ENCODE results near the gene RBX1.

RBX1 gene

DNA sequence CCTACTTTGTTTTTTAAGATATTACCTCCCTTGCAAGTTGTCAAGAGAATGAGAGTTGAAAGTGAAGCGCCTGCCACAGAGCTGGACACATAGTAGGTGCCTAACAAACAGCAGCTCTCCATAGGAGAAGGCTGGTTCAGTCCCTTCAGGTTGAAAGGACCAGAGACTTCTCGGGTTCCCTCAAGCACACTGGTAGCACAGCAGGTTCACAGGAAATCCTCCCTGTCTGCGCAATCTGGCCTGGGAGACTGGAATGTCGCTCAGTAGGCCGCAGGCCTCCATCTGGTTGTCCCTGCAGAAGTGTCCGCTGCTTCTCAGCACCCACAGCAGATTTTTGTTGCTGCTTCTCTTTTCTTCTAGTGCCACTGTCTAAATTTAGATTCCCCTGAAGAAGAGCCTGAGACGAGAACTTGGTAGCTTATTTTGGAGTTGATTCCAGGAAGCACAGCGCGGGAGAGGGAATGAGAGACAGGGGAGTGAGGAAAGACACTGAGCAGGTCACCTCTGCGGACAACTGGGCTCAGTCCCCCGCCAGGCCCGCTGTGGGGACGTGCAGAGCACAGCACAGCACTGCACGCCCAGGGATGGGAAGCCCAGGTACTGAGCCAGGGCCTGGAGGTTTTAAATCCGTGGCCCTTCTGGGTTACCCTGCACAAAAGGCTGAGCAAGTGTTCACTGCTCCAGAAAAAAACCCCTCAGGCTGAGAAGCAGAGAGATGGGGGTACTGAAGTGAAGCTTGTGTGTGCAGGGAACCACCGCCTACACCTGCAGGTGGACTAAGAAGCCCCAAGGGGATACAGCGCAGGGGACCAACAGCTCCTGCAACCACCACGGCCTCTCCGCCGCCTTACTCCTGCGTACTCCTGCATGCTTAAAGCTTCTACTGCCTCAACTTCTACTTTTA lies 31.6 kb downstream of the RBX1 start:
- Histone ChIP-seq H3K9me3 (ENCODE audit: insufficient read depth, low read length, severe bottlenecking) (no peaks in the 10 kb centered on the region), H3K79me2 (ENCODE audit: insufficient read depth, low read length) (no peaks in the 10 kb centered on the region), H3K4me3 (ENCODE audit: low read depth in 1 of 2, low read length in 2 of 2) (no peak overlapping the region), H3K36me3 (ENCODE audit: insufficient read depth, low read length) (no peaks in the 10 kb centered on the region), H3K27ac (ENCODE audit: low read length) (no peak overlapping the region), H2AFZ (ENCODE audit: low read depth, low read length) (no peak overlapping the region), H4K20me1 (ENCODE audit: insufficient read depth, low read length) (no peaks in the 10 kb centered on the region), H3K4me1 (ENCODE audit: insufficient read depth, low read length) (no peaks in the 10 kb centered on the region), H3K9ac (ENCODE audit: low read depth, low read length) (no peak overlapping the region), H3K4me2 (ENCODE audit: insufficient read depth, low read length) (no peak overlapping the region), H3K27me3 (ENCODE audit: insufficient read depth, low read length, poor library complexity) (no peaks in the 10 kb centered on the region)
- ATAC-seq (ENCODE audit: insufficient read depth, low read depth) (no peak), DNase-seq (no peak)
- no peak for TF ChIP-seq EZH2 (IDR thresholded peaks at IDR 0.05; ENCODE audit: borderline replicate concordance, low read depth, low read length, severe bottlenecking)
- TF ChIP-seq, protein P1, sequence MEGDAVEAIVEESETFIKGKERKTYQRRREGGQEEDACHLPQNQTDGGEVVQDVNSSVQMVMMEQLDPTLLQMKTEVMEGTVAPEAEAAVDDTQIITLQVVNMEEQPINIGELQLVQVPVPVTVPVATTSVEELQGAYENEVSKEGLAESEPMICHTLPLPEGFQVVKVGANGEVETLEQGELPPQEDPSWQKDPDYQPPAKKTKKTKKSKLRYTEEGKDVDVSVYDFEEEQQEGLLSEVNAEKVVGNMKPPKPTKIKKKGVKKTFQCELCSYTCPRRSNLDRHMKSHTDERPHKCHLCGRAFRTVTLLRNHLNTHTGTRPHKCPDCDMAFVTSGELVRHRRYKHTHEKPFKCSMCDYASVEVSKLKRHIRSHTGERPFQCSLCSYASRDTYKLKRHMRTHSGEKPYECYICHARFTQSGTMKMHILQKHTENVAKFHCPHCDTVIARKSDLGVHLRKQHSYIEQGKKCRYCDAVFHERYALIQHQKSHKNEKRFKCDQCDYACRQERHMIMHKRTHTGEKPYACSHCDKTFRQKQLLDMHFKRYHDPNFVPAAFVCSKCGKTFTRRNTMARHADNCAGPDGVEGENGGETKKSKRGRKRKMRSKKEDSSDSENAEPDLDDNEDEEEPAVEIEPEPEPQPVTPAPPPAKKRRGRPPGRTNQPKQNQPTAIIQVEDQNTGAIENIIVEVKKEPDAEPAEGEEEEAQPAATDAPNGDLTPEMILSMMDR (IDR thresholded peaks at IDR 0.05; ENCODE audit: borderline replicate concordance, extremely low read depth, low read length, poor library complexity, severe bottlenecking) = no peak

DNA sequence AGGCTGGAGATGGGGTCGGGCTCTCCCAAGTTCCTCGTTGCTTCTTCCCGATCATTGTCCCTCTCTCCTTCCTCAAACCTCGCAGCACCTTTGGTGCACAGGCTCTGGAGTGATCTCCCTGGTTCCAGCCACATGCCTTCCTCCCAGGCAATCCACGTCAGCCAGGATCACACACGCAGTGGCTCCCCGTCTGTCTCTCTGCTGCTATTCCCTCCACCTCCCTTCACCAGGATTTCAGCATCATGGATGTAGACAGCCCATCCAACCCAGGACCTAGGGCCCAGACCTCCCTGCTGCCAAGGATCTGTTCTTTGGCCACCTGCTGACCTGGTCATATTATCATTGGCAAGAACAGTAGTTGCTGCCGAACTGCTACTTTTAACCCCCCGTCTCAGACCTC lies 40.1 kb downstream of the RBX1 start:
- no peaks in the 10 kb centered on the region for H3K36me3 ChIP-seq (ENCODE audit: insufficient read depth, low read length)
- H2AFZ ChIP-seq (ENCODE audit: low read depth, low read length) = no peak overlapping the region
- no peak overlapping the region for H3K4me3 ChIP-seq (ENCODE audit: low read depth in 1 of 2, low read length in 2 of 2)
- H3K9me3 ChIP-seq (ENCODE audit: insufficient read depth, low read length, severe bottlenecking) = no peaks in the 10 kb centered on the region
- no peak overlapping the region for H3K27ac ChIP-seq (ENCODE audit: low read length)
- no peaks in the 10 kb centered on the region for H3K4me1 ChIP-seq (ENCODE audit: insufficient read depth, low read length)
- no peak overlapping the region for H3K4me2 ChIP-seq (ENCODE audit: insufficient read depth, low read length)
- H4K20me1 ChIP-seq (ENCODE audit: insufficient read depth, low read length) = no peaks in the 10 kb centered on the region
- no peak for DNase-seq
- ATAC-seq (ENCODE audit: insufficient read depth, low read depth) = no peak
- no peak for TF ChIP-seq EZH2 (IDR thresholded peaks at IDR 0.05; ENCODE audit: borderline replicate concordance, low read depth, low read length, severe bottlenecking)
- TF ChIP-seq, protein P1 (IDR thresholded peaks at IDR 0.05; ENCODE audit: borderline replicate concordance, extremely low read depth, low read length, poor library complexity, severe bottlenecking) = no peak
- H3K9ac ChIP-seq (ENCODE audit: low read depth, low read length) = no peak overlapping the region
- no peaks in the 10 kb centered on the region for H3K79me2 ChIP-seq (ENCODE audit: insufficient read depth, low read length)
- no peaks in the 10 kb centered on the region for H3K27me3 ChIP-seq (ENCODE audit: insufficient read depth, low read length, poor library complexity)

DNA sequence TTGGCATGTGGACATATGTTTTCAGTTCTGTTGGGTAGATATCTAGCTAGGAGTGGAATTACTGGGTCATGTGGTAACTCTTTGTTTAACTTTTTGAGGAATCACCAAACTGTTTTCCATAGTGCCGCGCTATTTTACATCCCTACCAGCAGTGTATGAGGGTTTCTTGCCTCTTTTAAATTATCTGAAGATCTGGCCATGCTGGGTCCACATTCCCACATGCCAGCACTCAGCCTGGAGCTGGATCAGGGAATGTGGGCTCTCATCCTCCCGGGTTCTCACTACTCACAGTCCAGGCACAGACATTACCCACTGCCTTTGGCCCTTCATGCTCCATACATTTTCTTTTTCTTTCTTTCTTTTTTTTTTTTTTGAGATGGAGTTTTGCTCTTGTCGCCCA lies 44.6 kb downstream of the RBX1 start:
- Histone ChIP-seq H3K9ac (ENCODE audit: low read depth, low read length) (no peak overlapping the region), H3K4me2 (ENCODE audit: insufficient read depth, low read length) (no peak overlapping the region), H2AFZ (ENCODE audit: low read depth, low read length) (no peak overlapping the region), H3K27ac (ENCODE audit: low read length) (no peak overlapping the region), H3K4me1 (ENCODE audit: insufficient read depth, low read length) (no peaks in the 10 kb centered on the region), H3K27me3 (ENCODE audit: insufficient read depth, low read length, poor library complexity) (no peaks in the 10 kb centered on the region), H4K20me1 (ENCODE audit: insufficient read depth, low read length) (no peaks in the 10 kb centered on the region), H3K79me2 (ENCODE audit: insufficient read depth, low read length) (no peaks in the 10 kb centered on the region), H3K9me3 (ENCODE audit: insufficient read depth, low read length, severe bottlenecking) (no peaks in the 10 kb centered on the region), H3K36me3 (ENCODE audit: insufficient read depth, low read length) (no peaks in the 10 kb centered on the region), H3K4me3 (ENCODE audit: low read depth in 1 of 2, low read length in 2 of 2) (no peak overlapping the region)
- no peak for DNase-seq
- TF ChIP-seq EZH2 (IDR thresholded peaks at IDR 0.05; ENCODE audit: borderline replicate concordance, low read depth, low read length, severe bottlenecking) = no peak
- TF ChIP-seq, protein P1 (IDR thresholded peaks at IDR 0.05; ENCODE audit: borderline replicate concordance, extremely low read depth, low read length, poor library complexity, severe bottlenecking) = no peak
- no peak for ATAC-seq (ENCODE audit: insufficient read depth, low read depth)

Data from DND-41 (cell line).